Endothelial cell of hepatic sinusoid (primary cell): ENCODE data around the gene CRADD.

ENCODE experiments used
- in situ Hi-C: cut with HindIII; loops from 2 replicates; pipeline ENCODE4 v1.10.0; 2017; ENCODE audit warnings: low sequenced_read_pairs

The CRADD gene

GRCh38 chr12:93829016-93829415 is 151.8 kb downstream of the CRADD start:
- in situ Hi-C loops, result loop anchor here (5.0 kb wide), 1 partner anchor 52 kb away; no protein-coding TSS in a partner anchor

GRCh38 chr12:93831374-93831773 is 154.2 kb downstream of the CRADD start:
- in situ Hi-C loops, result loop anchor here (5.0 kb wide), 1 partner anchor 71 kb away; no protein-coding TSS in a partner anchor

- in situ Hi-C loops, result loop anchor here (5.0 kb wide), 1 partner anchor 70 kb away; no protein-coding TSS in a partner anchor
Measured at GRCh38 chr12:93832131-93832530, 155.0 kb downstream of the CRADD start.

- in situ Hi-C loops, result loop anchor here (5.0 kb wide), 1 partner anchor 68 kb away; no protein-coding TSS in a partner anchor
Measured at GRCh38 chr12:93833946-93834345, 156.8 kb downstream of the CRADD start.

- in situ Hi-C loops, result no loop called here
Measured at GRCh38 chr12:93836620-93837260, 159.6 kb downstream of the CRADD start.

GRCh38 chr12:93838193-93838592 is 161.0 kb downstream of the CRADD start:
- in situ Hi-C loops, result no loop called here

GRCh38 chr12:93839064-93839463 is 161.9 kb downstream of the CRADD start:
- in situ Hi-C loops, result no loop called here

GRCh38 chr12:93841671-93842070 is 164.5 kb downstream of the CRADD start:
- in situ Hi-C loops, result no loop called here

- in situ Hi-C loops, result no loop called here
Measured at GRCh38 chr12:93844164-93844784, 167.1 kb downstream of the CRADD start.

- in situ Hi-C loops, result no loop called here
Measured at GRCh38 chr12:93846936-93847516, 169.9 kb downstream of the CRADD start.

- in situ Hi-C loops, result no loop called here
Measured at GRCh38 chr12:93847517-93848474, 170.6 kb downstream of the CRADD start.

GRCh38 chr12:93848523-93849101 is 171.4 kb downstream of the CRADD start:
- in situ Hi-C loops, result no loop called here

GRCh38 chr12:93849946-93850345 is 172.8 kb downstream of the CRADD start:
- in situ Hi-C loops, result loop anchor here (5.0 kb wide), 1 partner anchor 37 kb away; no protein-coding TSS in a partner anchor

- in situ Hi-C loops, result loop anchor here (5.0 kb wide), 1 partner anchor 37 kb away; no protein-coding TSS in a partner anchor
Measured at GRCh38 chr12:93850481-93851256, 173.5 kb downstream of the CRADD start.

GRCh38 chr12:93851257-93851671 is 174.1 kb downstream of the CRADD start:
- in situ Hi-C loops, result loop anchor here (5.0 kb wide), 1 partner anchor 36 kb away; no protein-coding TSS in a partner anchor

GRCh38 chr12:93852173-93852591 is 175.0 kb downstream of the CRADD start:
- in situ Hi-C loops, result loop anchor here (5.0 kb wide), 1 partner anchor 35 kb away; no protein-coding TSS in a partner anchor

GRCh38 chr12:93853698-93854478 is 176.7 kb downstream of the CRADD start:
- in situ Hi-C loops, result loop anchor here (5.0 kb wide), 1 partner anchor 33 kb away; no protein-coding TSS in a partner anchor

- in situ Hi-C loops, result no loop called here
Measured at GRCh38 chr12:93855261-93855660, 178.1 kb downstream of the CRADD start.

GRCh38 chr12:93856611-93857010 is 179.4 kb downstream of the CRADD start:
- in situ Hi-C loops, result no loop called here
